Loucy (cell line): ENCODE results near the gene RMRP.

Experiments
- H2AFZ ChIP-seq: fragments of 200-600 bp; sonication (generic); 2 replicates; pipeline ENCODE4 v1.6.0; 2016; ENCODE audit warnings: antibody characterized with exemption, mild to moderate bottlenecking, low read length, moderate library complexity
- H3F3A ChIP-seq: fragments of 200-600 bp; 2 replicates; pipeline ENCODE4 v1.6.0; 2016; ENCODE audit warnings: antibody characterized with exemption, low read depth, mild to moderate bottlenecking
- H3K27me3 ChIP-seq: fragments of 200-600 bp; sonication (generic); 2 replicates; pipeline ENCODE4 v1.6.1; 2014; ENCODE audit warnings: low read length, mild to moderate bottlenecking; ENCODE audit not compliant: insufficient read depth, poor library complexity, severe bottlenecking
- H3K36me3 ChIP-seq: fragments of 200-600 bp; sonication (generic); 2 replicates; pipeline ENCODE4 v1.6.1; 2016; ENCODE audit warnings: low read length; ENCODE audit not compliant: insufficient read depth
- H3K4me1 ChIP-seq: fragments of 200-600 bp; sonication (generic); 2 replicates; pipeline ENCODE4 v1.5.1; 2014; ENCODE audit warnings: low read length, mild to moderate bottlenecking; ENCODE audit not compliant: insufficient read depth, poor library complexity, severe bottlenecking
- H3K4me2 ChIP-seq: fragments of 200-600 bp; sonication (generic); 2 replicates; pipeline ENCODE4 v1.6.0; 2014; ENCODE audit warnings: antibody characterized with exemption, low read length, low read depth, mild to moderate bottlenecking; ENCODE audit not compliant: poor library complexity, severe bottlenecking
- H3K4me3 ChIP-seq: fragments of 200-600 bp; sonication (generic); 2 replicates; pipeline ENCODE4 v1.5.1; 2014; ENCODE audit warnings: low read length, mild to moderate bottlenecking, mixed read lengths; ENCODE audit not compliant: poor library complexity, severe bottlenecking
- H3K79me2 ChIP-seq: fragments of 200-600 bp; sonication (generic); 2 replicates; pipeline ENCODE4 v1.6.1; 2014; ENCODE audit warnings: low read length; ENCODE audit not compliant: insufficient read depth
- H3K9ac ChIP-seq: fragments of 200-600 bp; sonication (generic); 2 replicates; pipeline ENCODE4 v1.6.0; 2014; ENCODE audit warnings: mild to moderate bottlenecking, low read depth, low read length, moderate library complexity; ENCODE audit not compliant: poor library complexity, severe bottlenecking
- H3K9me2 ChIP-seq: fragments of 200-600 bp; sonication (generic); replicated peaks from 2 replicates; pipeline ENCODE4 v1.6.1; 2016; ENCODE audit warnings: low read depth, low read length, mixed read lengths
- H3K9me3 ChIP-seq: fragments of 200-600 bp; sonication (generic); 2 replicates; pipeline ENCODE4 v1.6.1; 2014; ENCODE audit warnings: mild to moderate bottlenecking, antibody characterized with exemption, low read length, low read depth; ENCODE audit not compliant: insufficient read depth
- H4K20me1 ChIP-seq: fragments of 200-600 bp; sonication (generic); 2 replicates; pipeline ENCODE4 v1.6.0; 2014; ENCODE audit warnings: antibody characterized with exemption, low read length, mild to moderate bottlenecking; ENCODE audit not compliant: insufficient read depth, poor library complexity, severe bottlenecking
- EZH2phosphoT487 ChIP-seq: fragments of 200-600 bp; IDR thresholded peaks from 2 replicates; pipeline ENCODE4 v1.6.1; 2018; ENCODE audit warnings: antibody characterized with exemption, mild to moderate bottlenecking, moderate library complexity, borderline replicate concordance
- TF ChIP-seq, protein P1 (sequence below): fragments of 200-600 bp; sonication (generic); conservative IDR thresholded peaks from 2 replicates; pipeline ENCODE4 v1.5.1; 2014; ENCODE audit warnings: mild to moderate bottlenecking, antibody characterized with exemption, low read length

The RMRP gene

GRCh38 chr9:35636135-35636876 is 21.5 kb downstream of the RMRP start:
- no peaks in the 10 kb centered on the region for H4K20me1 ChIP-seq
- peak overlapping the region; percentile 43 for H3K4me3 ChIP-seq
- peak overlapping the region; percentile 71 for H2AFZ ChIP-seq
- no peaks in the 10 kb centered on the region for H3K36me3 ChIP-seq
- no peaks in the 10 kb centered on the region for H3K9me2 ChIP-seq
- H3K4me2 ChIP-seq = peak overlapping the region; percentile 60
- peaks cover 39% of the 10 kb centered on the region for H3K4me1 ChIP-seq
- no peaks in the 10 kb centered on the region for H3K27me3 ChIP-seq
- peak overlapping the region; percentile 50 for H3K9ac ChIP-seq
- H3K79me2 ChIP-seq = no peaks in the 10 kb centered on the region
- no peaks in the 10 kb centered on the region for H3F3A ChIP-seq
- H3K9me3 ChIP-seq = no peaks in the 10 kb centered on the region
- no peak for TF ChIP-seq EZH2phosphoT487
- TF ChIP-seq, protein P1, sequence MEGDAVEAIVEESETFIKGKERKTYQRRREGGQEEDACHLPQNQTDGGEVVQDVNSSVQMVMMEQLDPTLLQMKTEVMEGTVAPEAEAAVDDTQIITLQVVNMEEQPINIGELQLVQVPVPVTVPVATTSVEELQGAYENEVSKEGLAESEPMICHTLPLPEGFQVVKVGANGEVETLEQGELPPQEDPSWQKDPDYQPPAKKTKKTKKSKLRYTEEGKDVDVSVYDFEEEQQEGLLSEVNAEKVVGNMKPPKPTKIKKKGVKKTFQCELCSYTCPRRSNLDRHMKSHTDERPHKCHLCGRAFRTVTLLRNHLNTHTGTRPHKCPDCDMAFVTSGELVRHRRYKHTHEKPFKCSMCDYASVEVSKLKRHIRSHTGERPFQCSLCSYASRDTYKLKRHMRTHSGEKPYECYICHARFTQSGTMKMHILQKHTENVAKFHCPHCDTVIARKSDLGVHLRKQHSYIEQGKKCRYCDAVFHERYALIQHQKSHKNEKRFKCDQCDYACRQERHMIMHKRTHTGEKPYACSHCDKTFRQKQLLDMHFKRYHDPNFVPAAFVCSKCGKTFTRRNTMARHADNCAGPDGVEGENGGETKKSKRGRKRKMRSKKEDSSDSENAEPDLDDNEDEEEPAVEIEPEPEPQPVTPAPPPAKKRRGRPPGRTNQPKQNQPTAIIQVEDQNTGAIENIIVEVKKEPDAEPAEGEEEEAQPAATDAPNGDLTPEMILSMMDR = no peak

GRCh38 chr9:35635730-35636129 is 22.1 kb downstream of the RMRP start:
- no peaks in the 10 kb centered on the region for H3K79me2 ChIP-seq
- H3K36me3 ChIP-seq = no peaks in the 10 kb centered on the region
- TF ChIP-seq, protein P1 = no peak
- TF ChIP-seq EZH2phosphoT487 = no peak
- peaks cover 39% of the 10 kb centered on the region for H3K4me1 ChIP-seq
- H3K9me2 ChIP-seq = no peaks in the 10 kb centered on the region
- H3K9ac ChIP-seq = peak overlapping the region; percentile 50
- no peaks in the 10 kb centered on the region for H3K9me3 ChIP-seq
- peak overlapping the region; percentile 43 for H3K4me3 ChIP-seq
- no peaks in the 10 kb centered on the region for H3K27me3 ChIP-seq
- peak overlapping the region; percentile 60 for H3K4me2 ChIP-seq
- H3F3A ChIP-seq = no peaks in the 10 kb centered on the region
- H2AFZ ChIP-seq = peak overlapping the region; percentile 71
- H4K20me1 ChIP-seq = no peaks in the 10 kb centered on the region

DNA sequence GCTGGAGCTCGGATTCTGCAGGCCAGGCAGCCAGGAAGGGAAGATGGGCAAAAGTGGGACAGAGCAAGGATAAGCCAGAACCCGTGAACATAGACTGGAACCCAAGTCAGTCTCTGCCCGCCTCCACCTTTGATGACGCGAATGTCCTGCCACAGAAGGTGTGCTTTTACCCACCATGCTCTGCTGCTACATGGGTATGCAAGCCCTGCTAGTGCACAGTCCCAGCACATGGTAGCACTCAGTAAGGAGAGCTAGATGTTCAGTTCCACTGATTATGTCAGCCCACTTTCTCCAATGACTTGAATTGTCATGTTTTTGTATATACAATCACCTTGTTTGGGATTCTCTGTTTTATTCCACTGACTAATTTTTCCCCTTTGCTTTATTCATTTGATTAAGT is 28.2 kb downstream of the RMRP start:
- TF ChIP-seq EZH2phosphoT487 = no peak
- TF ChIP-seq, protein P1 = no peak
- Histone ChIP-seq H3K36me3 (no peaks in the 10 kb centered on the region), H3K4me2 (no peak overlapping the region), H3F3A (no peaks in the 10 kb centered on the region), H3K27me3 (no peaks in the 10 kb centered on the region), H4K20me1 (no peaks in the 10 kb centered on the region), H3K4me1 (peaks cover 7% of the 10 kb centered on the region), H3K9me3 (no peaks in the 10 kb centered on the region), H3K79me2 (no peaks in the 10 kb centered on the region), H3K4me3 (no peak overlapping the region), H3K9ac (no peak overlapping the region), H2AFZ (no peak overlapping the region; the same call in 1 of the 2 replicates), H3K9me2 (no peaks in the 10 kb centered on the region)
